Measurements from ENCODE around the gene DNAH8.

DNAH8 gene

DNA sequence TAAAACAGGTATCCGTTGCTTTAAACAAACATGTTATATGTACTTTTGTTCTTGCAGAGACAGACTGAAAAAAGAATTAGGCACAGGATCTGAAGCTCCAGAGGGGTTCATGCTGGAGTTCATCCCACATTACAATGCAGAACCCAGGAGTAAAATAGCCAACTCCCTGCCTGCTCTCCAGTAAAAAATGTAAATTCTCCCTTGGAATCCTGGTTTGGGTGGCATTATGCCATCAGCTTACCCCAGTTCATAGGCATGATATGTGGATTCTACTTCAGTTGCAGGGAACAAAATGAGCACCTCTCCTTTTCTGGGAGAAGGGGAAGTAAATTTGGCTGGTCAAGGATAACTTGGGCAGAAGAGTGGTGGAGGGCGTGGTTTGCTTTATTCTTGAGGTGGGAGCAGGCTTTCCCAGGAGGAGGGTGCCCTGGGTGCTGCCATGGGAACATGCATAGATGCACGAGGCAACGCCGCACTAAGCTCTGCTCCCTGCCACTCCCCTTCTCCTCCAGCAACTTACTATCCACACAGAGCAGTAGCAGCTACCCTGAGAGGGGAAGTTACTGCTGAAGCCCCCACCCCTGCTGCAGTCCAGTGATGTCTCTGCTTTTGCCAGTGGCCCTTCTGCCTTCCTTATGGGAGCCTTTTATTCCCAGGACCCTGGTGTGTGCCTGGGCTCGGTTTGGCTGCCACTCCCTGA lies 261.8 kb downstream of the DNAH8 start:
- DNase-seq, result no peak

DNA sequence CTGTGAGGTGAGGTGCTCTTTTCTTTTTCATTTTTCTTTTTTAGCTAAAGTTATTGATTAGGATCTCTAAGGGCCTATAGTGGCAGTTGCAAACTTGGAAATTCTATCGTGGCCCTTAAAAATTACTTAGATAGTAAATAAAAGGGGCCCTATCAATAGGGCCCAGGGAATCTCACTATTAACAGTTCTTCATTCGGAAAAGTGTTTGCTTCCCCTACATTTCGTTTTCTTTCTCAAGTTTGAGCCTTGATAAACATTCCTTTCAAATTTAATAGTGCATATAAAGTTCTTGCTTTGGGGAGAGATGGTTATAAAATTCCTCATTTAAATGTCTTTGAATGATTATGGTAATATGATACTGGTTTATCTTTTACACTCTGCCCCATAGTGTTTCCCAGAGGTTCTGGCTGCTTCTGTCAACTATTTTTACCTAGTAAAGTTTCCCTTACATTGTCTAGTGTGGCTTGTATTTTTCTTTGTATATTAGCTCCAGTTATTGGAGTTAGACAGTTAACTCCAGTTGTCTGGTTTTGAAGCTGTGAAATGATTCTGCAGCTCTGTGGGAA lies 263.1 kb downstream of the DNAH8 start:
- DNase-seq, result no peak

DNA sequence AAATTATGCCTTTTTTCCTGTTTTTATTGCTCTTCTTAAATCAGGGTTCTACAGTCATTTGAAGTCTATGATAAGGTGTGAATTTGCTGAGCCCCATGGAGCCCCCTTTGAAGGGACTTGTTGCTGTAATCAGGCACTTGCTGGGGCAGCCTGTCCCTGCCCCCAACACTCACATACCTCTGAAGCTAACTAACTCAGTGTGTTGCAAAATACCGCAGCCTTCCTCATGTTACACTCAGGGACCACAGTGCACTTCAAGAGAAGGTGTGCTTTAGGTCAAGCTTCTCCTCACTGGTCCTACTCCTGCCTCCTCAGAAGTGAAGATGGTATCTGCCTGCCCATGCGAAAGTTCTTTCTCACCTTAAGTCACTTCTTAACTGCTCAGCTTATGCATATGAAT lies 267.4 kb downstream of the DNAH8 start:
- DNase-seq, result no peak

DNA sequence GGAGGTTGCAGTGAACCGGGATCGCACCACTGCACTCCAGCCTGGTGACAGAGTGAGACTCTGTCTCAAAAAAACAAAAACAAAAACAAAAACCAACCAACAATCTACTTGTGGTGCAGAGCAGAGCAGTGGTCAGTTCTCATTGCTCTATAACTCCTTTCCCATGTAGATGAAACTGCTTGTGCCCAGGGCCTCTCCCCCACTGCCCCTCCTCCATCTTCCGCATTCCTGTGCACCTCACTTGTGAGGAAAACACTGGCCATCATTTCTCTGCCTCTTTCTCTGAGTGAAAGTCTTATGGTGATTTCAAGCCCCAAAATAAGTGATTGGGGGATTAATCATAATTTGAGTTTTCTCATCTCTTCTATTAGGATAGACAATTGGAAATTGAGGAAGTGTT lies 269.6 kb downstream of the DNAH8 start:
- no peak for DNase-seq

DNA sequence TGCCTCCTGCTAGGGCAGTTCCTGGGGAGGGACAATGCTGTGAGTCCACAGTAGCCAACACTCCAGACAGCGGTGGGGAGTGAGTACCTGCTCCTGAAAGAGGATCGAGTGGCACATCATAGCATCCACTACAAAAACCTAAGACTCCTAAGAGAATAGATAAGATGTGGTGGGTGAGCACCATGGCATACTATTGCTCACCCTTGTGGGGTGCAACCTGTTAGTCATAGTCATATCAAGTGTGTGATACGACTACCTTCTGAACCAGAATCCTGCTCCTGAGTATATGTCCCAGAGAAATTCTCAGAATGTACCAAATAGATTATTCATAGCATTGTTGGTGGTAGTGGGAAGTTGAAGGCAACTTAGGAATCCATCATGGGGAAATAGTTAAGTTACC lies 270.7 kb downstream of the DNAH8 start:
- no peak for DNase-seq

DNA sequence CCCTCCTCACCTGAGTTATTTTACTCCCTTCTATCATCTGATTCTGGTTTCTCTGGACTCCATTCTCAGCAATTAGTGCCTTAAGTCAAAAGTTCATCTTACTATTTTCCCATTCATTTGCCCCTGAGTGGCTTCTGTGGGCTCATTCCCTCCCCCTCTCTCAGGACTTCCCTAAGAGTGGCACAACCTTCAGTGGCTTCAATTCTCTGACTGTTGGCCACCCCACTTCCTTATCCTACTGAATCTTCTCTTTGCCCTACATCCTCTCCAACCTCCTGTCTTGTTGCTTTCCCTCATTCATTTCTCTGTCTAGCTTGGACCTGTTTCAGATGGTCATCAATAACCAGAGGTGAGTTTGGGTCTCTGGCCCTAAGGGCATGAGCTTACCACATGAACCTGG lies 272.4 kb downstream of the DNAH8 start:
- no peak for DNase-seq

DNA sequence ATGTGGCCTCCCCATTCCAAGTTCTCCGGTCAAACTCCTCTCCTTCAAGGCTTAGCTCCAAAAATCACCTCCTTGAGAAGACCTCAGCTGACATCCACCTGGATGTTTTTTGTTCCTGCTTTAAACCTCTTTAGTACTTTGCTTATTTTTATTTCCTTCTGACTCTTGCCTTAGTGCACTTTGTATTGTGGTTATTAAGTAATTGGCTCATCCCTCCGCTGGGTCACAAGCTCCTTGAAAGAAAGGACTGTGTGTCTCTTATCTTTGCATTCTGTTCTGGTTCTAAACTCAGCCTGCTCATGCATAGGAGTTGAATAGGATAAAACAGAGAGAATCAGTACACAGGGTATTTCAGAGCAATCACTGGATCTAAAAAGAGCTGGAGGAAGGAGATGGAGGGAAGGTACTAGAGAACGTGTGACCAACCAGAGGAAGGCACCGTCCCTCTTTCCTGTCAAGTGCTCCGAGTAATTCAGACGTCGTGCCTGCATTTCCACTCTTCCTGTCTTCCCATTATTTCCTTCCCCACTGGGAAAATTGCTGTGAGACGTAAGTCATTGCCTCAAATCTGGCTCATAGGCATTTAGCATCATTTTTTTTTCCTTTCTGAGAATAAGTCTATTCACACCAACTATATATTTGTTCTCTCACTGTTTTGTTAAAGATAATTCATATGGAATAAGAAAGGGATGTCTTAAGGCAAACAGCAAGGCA lies 273.8 kb downstream of the DNAH8 start:
- no peak for DNase-seq

DNA sequence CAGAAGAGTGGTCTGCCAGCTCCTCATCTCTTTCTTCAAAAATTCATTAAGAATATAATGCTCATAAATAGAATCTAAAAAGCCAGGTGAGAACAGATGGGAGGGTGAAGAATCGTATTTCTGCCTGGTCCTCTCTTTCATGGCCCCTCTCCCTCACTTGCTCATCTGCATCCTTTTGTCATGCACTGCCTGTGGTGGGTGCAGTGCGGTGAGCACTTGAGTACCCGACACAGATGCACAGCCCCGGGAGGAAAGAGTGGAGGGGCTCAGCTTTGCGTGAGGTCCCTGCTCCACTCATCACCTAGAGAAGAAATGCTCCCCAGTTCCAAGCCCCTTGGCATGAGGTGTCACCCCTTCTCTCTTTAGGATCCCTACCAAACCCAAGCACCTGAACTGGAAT lies 275.4 kb downstream of the DNAH8 start:
- DNase-seq, result no peak

- DNase-seq, result no peak
Measured at GRCh38 chr6:38996676-38997075, 281.6 kb downstream of the DNAH8 start.

DNA sequence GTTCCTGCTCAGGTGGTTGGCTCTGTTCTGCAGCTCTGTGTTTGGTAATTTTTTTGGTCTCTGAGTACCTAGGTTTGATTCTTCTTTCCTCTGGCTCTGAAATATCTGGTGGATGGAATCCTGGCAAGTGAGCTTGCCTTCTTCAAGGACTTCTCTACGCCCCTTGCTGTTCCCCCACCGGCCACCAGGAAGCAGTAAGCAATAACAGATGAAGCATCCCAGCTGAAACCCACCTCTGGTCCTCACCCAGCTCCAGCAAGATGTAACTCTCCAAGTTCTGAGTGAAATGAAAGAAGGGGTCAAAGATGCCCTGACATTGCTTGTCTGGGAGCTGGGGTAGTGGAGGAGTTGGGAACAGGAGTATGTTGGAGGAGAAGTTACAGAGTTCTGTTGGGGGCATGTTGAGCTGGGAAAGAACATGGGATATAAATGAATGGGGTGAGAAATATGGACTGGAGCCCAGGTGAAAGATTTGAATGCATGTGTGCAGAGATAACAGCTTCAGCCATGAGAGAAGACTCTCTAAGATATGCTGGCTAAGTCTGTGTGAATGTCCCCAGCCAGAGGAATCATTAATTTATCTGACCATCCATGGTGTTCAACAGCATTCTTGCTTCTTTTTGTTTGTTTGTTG lies 282.1 kb downstream of the DNAH8 start:
- peak; percentile 14 for DNase-seq

- no peak for DNase-seq
Measured at GRCh38 chr6:39003072-39003471, 288.0 kb downstream of the DNAH8 start.

DNA sequence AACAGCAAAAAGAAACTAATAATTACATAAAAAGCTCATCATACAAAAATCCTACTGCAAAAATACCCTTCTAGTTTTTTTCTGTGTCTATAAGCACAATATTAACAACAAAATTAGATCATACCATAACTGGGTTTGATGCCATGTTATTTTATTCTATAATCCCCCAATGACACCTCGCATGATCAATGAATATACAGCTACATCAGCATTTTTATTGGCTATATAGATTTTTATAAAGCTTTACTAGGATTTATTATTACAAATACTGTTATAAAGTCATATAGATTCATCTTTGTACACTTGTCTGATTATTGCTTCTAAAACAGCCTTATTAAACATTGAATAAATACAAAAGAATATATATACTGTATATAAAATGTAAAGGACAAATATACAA lies 288.4 kb downstream of the DNAH8 start:
- DNase-seq, result no peak

GRCh38 chr6:39004801-39005200 lies 289.7 kb downstream of the DNAH8 start:
- no peak for DNase-seq

- no peak for DNase-seq
Measured at GRCh38 chr6:39005774-39006173, 290.7 kb downstream of the DNAH8 start.

DNA sequence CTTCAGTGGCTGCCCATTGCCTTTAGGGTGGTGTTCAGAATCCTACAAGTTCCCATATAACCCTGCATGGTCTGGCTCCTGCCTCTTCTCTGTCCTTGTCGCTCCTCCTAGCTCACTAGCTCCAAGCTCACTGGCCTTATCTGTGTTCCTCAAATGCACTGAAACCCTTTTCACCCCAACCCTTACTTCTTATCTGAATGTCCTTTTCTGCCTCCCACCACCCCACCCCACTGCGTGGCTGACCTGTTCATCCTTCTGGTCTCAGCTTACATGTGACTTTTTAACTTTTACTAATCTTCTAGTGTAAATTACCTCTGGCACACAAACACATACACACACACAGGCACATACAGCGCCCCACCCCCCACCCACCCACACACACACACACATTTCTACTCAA lies 292.5 kb downstream of the DNAH8 start:
- no peak for DNase-seq

GRCh38 chr6:39008737-39009136 lies 293.6 kb downstream of the DNAH8 start:
- no peak for DNase-seq

DNA sequence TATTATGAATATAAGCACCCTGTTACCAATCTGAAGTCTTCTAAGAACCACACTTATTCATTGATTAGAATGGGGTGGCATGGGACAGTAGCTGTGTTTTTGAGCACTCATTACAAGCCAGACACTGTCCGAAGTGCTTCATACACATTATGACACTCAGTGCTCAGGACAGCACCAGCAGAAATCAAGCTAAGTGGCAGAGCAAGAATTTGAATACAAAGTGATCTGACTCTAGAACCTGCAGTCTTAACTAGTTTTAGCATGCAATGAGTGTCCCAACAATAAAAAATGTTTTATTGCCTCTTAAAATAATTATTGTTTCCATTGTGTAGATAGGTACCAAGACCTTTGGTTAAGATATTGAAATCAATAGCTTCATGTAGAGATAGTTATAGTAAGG lies 294.4 kb downstream of the DNAH8 start:
- no peak for DNase-seq

GRCh38 chr6:39016839-39017546 lies 301.9 kb downstream of the DNAH8 start:
- no peak for DNase-seq

GRCh38 chr6:39017547-39017880 lies 302.4 kb downstream of the DNAH8 start:
- no peak for DNase-seq

GRCh38 chr6:39018103-39018502 lies 303.0 kb downstream of the DNAH8 start:
- no peak for DNase-seq

GRCh38 chr6:39020136-39020535 lies 305.0 kb downstream of the DNAH8 start:
- DNase-seq, result no peak

GRCh38 chr6:39021041-39021440 lies 305.9 kb downstream of the DNAH8 start:
- no peak for DNase-seq

DNA sequence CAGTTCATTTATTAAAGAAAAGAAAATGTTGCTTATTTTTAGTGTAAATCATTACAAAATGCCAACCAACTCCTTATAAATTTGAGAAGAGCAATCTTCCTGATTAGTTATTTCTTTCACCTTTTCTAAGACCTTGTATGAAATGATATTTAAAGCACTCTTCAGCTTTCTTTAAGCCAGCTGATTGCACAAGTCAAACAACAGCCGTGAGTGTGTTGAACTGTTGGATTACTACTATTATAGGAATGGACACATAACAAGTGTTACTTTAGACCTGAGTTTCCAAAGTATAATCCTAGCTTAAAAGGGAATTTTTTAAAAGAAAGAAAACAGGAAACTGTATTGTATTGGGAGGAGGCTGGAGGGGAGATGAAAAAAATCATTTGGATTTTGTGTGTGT lies 306.7 kb downstream of the DNAH8 start:
- no peak for DNase-seq

- no peak for DNase-seq
Measured at GRCh38 chr6:39026175-39026574, 311.1 kb downstream of the DNAH8 start.
